ENCODE results near the gene SLC22A13. TPM values are rescaled to one million over a fixed set of nuclear protein-coding genes. Genes with fewer than 3 reads are reported as not detected.
A peak's percentile ranks its signal among the peaks of the same experiment; 100 is the strongest.

The SLC22A13 gene
- polyA plus RNA-seq, 1 donor (not counting 4 experiments of a cell fraction or from before 2014, with no cell fraction given) = 0.25 TPM

GRCh38 chr3:38247366-38248035, 18.1 kb upstream of the SLC22A13 start:
- H2AFZ ChIP-seq (ENCODE audit: control insufficient read depth, low read length) = no peak overlapping the region
- peak overlapping the region; percentile 67 for H3K27ac ChIP-seq (ENCODE audit: control insufficient read depth, insufficient read depth, low read length)
- peak overlapping the region; percentile 20 for H3K4me2 ChIP-seq (ENCODE audit: control insufficient read depth, extremely low read depth, insufficient read depth, low read depth, low read length)
- H3K27me3 ChIP-seq (ENCODE audit: control insufficient read depth, extremely low read depth, insufficient read depth, low read length) = no peaks in the 10 kb centered on the region
- peaks cover 3% of the 10 kb centered on the region for H3K9me1 ChIP-seq (ENCODE audit: control insufficient read depth, extremely low read depth, insufficient read depth, low read length)
- no peaks in the 10 kb centered on the region for H3K9me3 ChIP-seq (ENCODE audit: control insufficient read depth, low read depth, low read length)
- peaks cover 6% of the 10 kb centered on the region for H4K20me1 ChIP-seq (ENCODE audit: control insufficient read depth, extremely low read depth, insufficient read depth, low read length)
- no peak overlapping the region for H3K4me3 ChIP-seq (ENCODE audit: control insufficient read depth in 2 of 3, extremely low read depth in 1 of 3, insufficient read depth in 2 of 3, low read depth in 1 of 3, low read length in 3 of 3)
- DNase-seq (ENCODE audit: low read depth, low spot score) = peak; percentile 53
- dilution Hi-C loops (cut with MboI; ENCODE audit: extremely low pct_ligation_motif_present, low sequenced_read_pairs) = no loop called here
- FAIRE-seq = peak; percentile 88
- peaks cover 25 to 69% of the 10 kb centered on the region in 2 experiments for H3K36me3 ChIP-seq (ENCODE audit: control insufficient read depth in 2 of 2, extremely low read depth in 1 of 2, insufficient read depth in 2 of 2, low read length in 2 of 2)
- no peak overlapping the region for H3K9ac ChIP-seq (ENCODE audit: control insufficient read depth, extremely low read depth, insufficient read depth, low read length)
- H3K4me1 ChIP-seq (ENCODE audit: control insufficient read depth, extremely low read depth, insufficient read depth, low read length) = peaks cover 14% of the 10 kb centered on the region
- peaks cover 6% of the 10 kb centered on the region for H3K79me2 ChIP-seq (ENCODE audit: control insufficient read depth, insufficient read depth, low read length)
- TF ChIP-seq EZH2 (IDR thresholded peaks at IDR 0.05; ENCODE audit: low read length) = no peak
- TF ChIP-seq CTCF (optimal IDR thresholded peaks at IDR 0.05 in 1 of 3, IDR thresholded peaks at IDR 0.05 in 1 of 3, conservative IDR thresholded peaks at IDR 0.05 in 1 of 3; ENCODE audit: extremely low read depth in 1 of 3, insufficient read depth in 2 of 3, low read length in 3 of 3) = peak; percentile 29 to 63 (median 47)

GRCh38 chr3:38250198-38250597, 15.4 kb upstream of the SLC22A13 start:
- no peak overlapping the region for H3K9ac ChIP-seq (ENCODE audit: control insufficient read depth, extremely low read depth, insufficient read depth, low read length)
- H3K36me3 ChIP-seq (ENCODE audit: control insufficient read depth in 2 of 2, extremely low read depth in 1 of 2, insufficient read depth in 2 of 2, low read length in 2 of 2) = peaks cover 43 to 81% of the 10 kb centered on the region in 2 experiments
- FAIRE-seq = no peak

More at GRCh38 chr3:38250198-38250597, 15.4 kb upstream of the SLC22A13 start:
- Histone ChIP-seq H3K9me3 (ENCODE audit: control insufficient read depth, low read depth, low read length) (no peaks in the 10 kb centered on the region), H4K20me1 (ENCODE audit: control insufficient read depth, extremely low read depth, insufficient read depth, low read length) (peaks cover 10% of the 10 kb centered on the region), H3K9me1 (ENCODE audit: control insufficient read depth, extremely low read depth, insufficient read depth, low read length) (peaks cover 3% of the 10 kb centered on the region), H2AFZ (ENCODE audit: control insufficient read depth, low read length) (no peak overlapping the region), H3K27me3 (ENCODE audit: control insufficient read depth, extremely low read depth, insufficient read depth, low read length) (no peaks in the 10 kb centered on the region), H3K4me2 (ENCODE audit: control insufficient read depth, extremely low read depth, insufficient read depth, low read depth, low read length) (no peak overlapping the region), H3K4me1 (ENCODE audit: control insufficient read depth, extremely low read depth, insufficient read depth, low read length) (peaks cover 14% of the 10 kb centered on the region), H3K79me2 (ENCODE audit: control insufficient read depth, insufficient read depth, low read length) (peaks cover 3% of the 10 kb centered on the region), H3K27ac (ENCODE audit: control insufficient read depth, insufficient read depth, low read length) (no peak overlapping the region), H3K4me3 (ENCODE audit: control insufficient read depth in 2 of 3, extremely low read depth in 1 of 3, insufficient read depth in 2 of 3, low read depth in 1 of 3, low read length in 3 of 3) (no peak overlapping the region)
- no peak for TF ChIP-seq EZH2 (IDR thresholded peaks at IDR 0.05; ENCODE audit: low read length)
- TF ChIP-seq CTCF (optimal IDR thresholded peaks at IDR 0.05 in 1 of 3, IDR thresholded peaks at IDR 0.05 in 1 of 3, conservative IDR thresholded peaks at IDR 0.05 in 1 of 3; ENCODE audit: extremely low read depth in 1 of 3, insufficient read depth in 2 of 3, low read length in 3 of 3) = no peak
- dilution Hi-C loops (cut with MboI; ENCODE audit: extremely low pct_ligation_motif_present, low sequenced_read_pairs) = no loop called here
- no peak for DNase-seq (ENCODE audit: low read depth, low spot score)

Measured in keratinocyte (primary cell).